Globus pallidus (tissue), 1 donor: Measurements from ENCODE around the gene MINAR1.
"Not testable (repeated sequence)": the region's sequence is repeated elsewhere in the genome, so short reads cannot be mapped to it uniquely, and the experiment has no call there.

Experiments used
- DNase-seq: peaks from one replicate; pipeline ENCODE4 v3.0.0-alpha.2; 2015; ENCODE audit warnings: low spot score

MINAR1 gene, protein sequence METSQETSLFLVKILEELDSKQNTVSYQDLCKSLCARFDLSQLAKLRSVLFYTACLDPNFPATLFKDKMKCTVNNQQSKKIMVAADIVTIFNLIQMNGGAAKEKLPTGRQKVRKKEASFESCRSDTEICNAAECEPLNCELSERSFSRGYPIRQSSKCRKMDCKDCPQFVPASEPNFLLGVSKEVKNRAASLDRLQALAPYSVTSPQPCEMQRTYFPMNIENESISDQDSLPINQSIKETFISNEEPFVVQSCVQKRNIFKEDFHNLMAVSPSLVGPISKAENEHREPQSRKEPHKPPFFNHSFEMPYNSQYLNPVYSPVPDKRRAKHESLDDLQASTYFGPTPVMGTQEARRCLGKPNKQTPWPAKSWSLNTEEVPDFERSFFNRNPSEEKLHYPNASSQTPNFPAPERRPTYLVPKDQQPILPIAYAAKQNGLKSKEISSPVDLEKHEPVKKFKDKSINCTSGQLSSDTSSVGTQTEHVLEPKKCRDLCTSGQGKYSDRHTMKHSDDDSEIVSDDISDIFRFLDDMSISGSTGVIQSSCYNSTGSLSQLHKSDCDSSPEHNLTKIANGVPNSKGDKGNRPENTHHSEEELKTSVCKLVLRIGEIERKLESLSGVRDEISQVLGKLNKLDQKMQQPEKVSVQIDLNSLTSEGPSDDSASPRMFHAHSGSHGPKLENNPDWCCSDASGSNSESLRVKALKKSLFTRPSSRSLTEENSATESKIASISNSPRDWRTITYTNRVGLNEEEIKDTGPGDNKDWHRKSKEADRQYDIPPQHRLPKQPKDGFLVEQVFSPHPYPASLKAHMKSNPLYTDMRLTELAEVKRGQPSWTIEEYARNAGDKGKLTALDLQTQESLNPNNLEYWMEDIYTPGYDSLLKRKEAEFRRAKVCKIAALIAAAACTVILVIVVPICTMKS

DNA sequence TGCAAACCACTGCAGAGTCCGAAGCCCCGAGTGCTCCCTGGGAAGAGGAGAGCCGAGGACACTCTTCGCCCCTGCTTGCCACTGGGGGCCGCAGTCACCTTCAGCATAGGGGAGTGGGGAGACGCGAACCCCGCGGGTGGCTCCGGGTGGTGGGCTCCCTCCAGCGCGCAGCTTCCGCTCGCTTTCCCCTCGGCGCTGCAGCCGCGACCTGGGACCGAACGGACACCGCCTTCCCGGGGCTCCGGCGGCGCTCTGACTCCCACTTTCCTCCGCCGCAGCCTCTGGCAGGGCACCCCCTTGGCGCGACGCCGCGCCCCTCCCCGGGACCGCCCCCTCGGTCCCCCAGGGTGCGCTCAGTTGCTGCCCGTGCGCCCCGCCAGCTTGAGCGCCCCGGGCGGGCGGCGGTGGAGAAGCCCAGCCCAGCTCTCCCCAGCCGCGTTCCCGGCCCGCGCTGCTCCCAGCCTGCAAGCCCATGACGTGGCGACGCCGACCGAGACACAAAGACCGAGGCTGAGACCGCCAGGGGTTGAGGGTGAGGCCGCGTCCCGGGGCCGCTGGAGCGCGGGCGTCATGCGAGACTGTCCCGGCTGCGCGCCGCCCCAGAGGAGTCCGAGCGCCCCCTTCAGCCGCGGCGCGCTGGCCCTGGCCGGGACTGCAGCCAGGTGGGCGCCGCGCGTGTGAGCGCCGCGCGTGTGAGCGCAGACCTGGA, at the start of gene MINAR1:
TSS of gene MINAR1 (plus strand) at position 701 of the 709 bp plus-strand sequence. CDS start 23,812 bp downstream, outside the sequence.
- no peak for DNase-seq

- DNase-seq, result no peak
Measured at GRCh38 chr15:79394231-79394630, 37.9 kb upstream of the MINAR1 start.

GRCh38 chr15:79396850-79397249, 35.3 kb upstream of the MINAR1 start:
- no peak for DNase-seq

GRCh38 chr15:79397269-79397910, 34.7 kb upstream of the MINAR1 start:
- DNase-seq, result no peak

GRCh38 chr15:79399606-79400005, 32.5 kb upstream of the MINAR1 start:
- no peak for DNase-seq

GRCh38 chr15:79400650-79401049, 31.5 kb upstream of the MINAR1 start:
- no peak for DNase-seq

GRCh38 chr15:79401301-79401700, 30.8 kb upstream of the MINAR1 start:
- DNase-seq, result no peak

GRCh38 chr15:79402136-79402535, 30.0 kb upstream of the MINAR1 start:
- no peak for DNase-seq

DNA sequence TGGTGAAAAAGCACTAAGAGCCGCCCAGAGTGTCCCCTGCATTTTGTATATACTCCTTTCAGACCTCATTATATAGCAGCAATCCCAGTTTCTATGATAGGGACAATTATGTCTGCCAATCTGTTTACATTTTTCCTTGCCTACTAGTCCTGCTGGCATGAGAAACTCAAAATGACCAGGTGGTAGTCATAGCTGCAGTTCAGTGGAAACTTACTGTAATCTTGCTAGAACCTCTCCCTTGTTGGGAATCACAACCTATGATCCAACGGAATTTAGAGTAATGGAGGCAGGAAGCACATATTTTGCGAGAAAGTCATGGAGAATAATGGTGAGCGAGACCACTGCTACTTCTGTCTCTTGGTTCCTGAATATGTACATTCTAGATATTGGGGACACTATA, 28.6 kb upstream of the MINAR1 start:
- no peak for DNase-seq

DNA sequence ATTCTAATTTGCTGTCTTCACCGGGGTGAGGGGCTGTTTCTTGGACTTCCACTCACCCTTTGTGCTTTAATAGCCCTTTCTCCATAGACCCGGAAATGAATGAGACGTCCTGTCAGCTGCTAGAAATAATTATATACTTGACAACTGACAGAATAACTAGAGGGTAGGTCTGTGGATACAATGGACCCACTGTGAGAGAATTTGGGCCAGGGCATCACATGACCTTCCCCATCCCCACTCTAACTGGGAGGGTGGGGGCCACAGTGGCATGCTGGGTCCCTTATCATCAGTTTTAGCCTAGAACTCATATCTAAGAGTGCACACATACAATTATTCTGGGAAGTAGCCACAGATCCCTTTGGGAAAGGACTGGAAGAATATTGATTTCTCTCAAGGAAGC, 25.9 kb upstream of the MINAR1 start:
- DNase-seq, result no peak

GRCh38 chr15:79408041-79408440, 24.1 kb upstream of the MINAR1 start:
- no peak for DNase-seq

DNA sequence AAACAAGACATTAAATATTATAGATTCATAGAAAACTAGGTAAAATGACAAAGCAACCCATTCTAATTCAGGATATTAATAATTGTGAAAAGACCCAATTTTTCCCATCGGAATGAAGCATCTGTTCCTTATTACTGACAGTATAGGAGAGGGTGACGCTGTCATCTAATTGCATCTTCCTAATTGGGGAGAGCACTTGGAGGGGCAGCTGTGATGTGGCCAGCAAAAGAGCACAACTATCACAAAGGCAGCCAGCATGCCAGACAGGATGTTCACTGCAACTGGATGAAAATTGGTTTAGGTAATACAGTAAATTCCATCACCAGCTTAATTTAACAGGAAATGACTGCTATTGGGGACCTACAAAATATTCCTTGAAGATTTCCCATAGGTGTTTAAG, 21.9 kb upstream of the MINAR1 start:
- DNase-seq, result no peak

GRCh38 chr15:79412010-79412409, 20.1 kb upstream of the MINAR1 start:
- DNase-seq, result no peak

DNA sequence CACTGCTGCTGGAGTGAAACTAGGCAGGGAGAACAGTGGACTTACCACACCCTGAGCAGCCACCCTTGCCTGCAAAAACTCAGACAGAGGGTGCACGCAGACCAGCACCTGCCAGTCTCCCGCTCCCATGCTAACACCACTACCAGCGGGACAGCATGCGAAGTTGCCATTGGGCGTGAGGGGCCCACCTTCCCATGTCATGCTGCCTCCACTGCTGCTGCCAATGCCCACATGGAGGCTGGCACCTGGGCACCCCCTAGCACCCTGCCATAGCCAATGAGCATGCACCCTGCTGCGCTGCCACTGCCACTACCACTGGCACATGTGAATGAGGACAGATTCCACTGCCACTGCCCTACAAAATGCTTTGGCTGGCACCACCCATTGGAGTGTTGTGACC, 19.7 kb upstream of the MINAR1 start:
- DNase-seq, result no peak

- DNase-seq, result no peak
Measured at GRCh38 chr15:79416876-79417275, 15.3 kb upstream of the MINAR1 start.

GRCh38 chr15:79418693-79419279, 13.3 kb upstream of the MINAR1 start:
- peak; percentile 21 for DNase-seq

- no peak for DNase-seq
Measured at GRCh38 chr15:79425591-79426295, 6.4 kb upstream of the MINAR1 start.

DNA sequence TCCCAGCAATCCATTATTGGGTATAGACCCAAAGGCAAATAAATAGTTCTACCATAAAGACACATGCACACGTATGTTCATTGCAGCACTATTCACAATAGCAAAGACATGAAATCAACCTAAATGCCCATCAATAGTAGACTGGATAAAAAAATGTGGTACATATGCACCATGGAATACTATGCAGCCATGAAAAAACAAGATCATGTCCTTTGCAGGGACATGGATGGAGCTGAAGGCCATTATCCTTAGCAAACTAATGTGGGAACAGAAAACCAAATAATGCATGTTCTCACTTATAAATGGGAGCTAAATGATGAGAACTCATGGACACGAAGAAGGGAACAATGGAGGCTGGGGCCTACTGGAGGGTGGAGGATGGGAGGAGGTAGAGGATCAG, 5.2 kb upstream of the MINAR1 start:
- not testable (repeated sequence) for DNase-seq

- DNase-seq, result no peak
Measured at GRCh38 chr15:79427781-79428598, 4.1 kb upstream of the MINAR1 start.
